ENCODE measurements around the gene PAQR9. TPM values are rescaled to one million over a fixed set of nuclear protein-coding genes. Genes with fewer than 3 reads are reported as not detected.

PAQR9 gene
- total RNA-seq, 2 donors from 2014 or later = not detected

DNA sequence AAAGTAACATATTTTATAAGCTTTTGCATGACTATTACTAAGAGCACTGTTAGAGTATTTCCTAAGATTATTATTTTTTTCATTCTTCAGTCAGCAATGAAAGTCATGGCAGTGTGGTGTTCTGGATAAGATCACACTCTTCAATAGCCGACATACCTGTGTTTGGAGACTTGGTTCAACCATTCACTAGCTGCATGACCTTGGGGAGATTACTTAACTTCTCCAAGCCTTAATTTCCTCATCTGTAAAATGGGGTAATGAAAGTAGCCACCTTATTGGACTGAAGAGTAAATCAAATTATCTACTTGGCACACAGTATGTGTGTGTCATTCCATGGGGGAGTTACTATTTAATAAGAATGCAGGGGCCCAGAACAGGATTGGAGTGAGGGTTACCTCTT lies 50.0 kb downstream of the PAQR9 start:
- Mint-ChIP-seq H3K36me3 (no peaks in the 10 kb centered on the region), H3K27ac (no peak overlapping the region), H3K9me3 (peaks cover 0 to 5% of the 10 kb centered on the region in 2 donors)
- DNase-seq (ENCODE audit: low spot score in 2 of 2) (no peak), ATAC-seq (no peak)

DNA sequence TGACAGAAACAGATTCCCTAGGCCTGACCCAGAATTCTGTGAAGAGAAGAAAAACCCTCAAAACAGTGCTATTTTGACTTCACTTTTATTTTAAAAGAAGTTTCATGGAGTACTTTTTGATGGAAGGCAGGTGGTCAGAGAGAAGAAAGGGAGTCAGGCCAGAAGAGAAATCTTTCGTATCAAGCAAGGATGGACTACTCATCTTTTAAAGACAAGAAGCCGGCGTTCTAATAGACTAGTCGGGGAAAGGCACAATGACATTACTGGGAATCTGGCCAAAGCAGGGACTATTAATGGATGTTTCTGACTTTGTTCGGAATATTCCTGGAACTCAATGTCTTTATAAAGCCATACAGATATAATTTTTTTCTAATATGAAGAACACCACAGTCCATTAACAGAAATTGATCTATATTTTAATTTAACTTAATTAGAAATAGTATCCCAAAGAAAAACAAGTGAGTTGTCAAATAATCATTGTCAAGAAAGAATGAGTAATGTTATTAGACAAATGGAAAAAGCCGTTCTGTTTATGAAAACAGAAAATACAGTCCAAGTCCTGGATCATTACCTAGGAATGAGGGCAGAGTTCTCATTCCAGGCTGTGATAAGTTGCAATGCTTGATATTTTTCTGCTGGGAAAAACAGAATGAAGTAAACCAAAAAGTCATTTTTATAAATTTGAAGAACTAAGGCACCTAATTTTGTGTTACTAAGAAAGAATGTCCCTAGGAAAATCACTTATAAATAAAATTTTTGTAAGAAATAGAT lies 50.9 kb downstream of the PAQR9 start:
- DNase-seq (ENCODE audit: low spot score in 2 of 2) = no peak
- no peaks in the 10 kb centered on the region for H3K36me3 Mint-ChIP-seq
- no peak overlapping the region for H3K27ac Mint-ChIP-seq
- ATAC-seq = no peak
- peaks cover 0 to 5% of the 10 kb centered on the region in 2 donors for H3K9me3 Mint-ChIP-seq

Other genes starting within 250 kb of the PAQR9 start
- 1 to 10 TPM; 3.1 to 9.7 TPM for gene TRPC1, start 239.6 kb downstream of the PAQR9 start, total RNA-seq
- gene PCOLCE2, start 74.6 kb downstream of the PAQR9 start, total RNA-seq = not detected
- 100 to 1,000 TPM; 142 to 183 TPM for gene U2SURP, start 37.9 kb upstream of the PAQR9 start, total RNA-seq
- 1 to 10 TPM; 1.9 to 8.0 TPM for gene CHST2, start 156.1 kb upstream of the PAQR9 start, total RNA-seq

Data from activated naive CD4-positive, alpha-beta T cell treated with anti-CD3 and anti-CD28 coated beads, Interleukin-2, amount 50 U/mL, for 72 hours (primary cell).